GM18526 (cell line): ENCODE results near the gene CCDC183.

ENCODE experiments used
- POLR2A ChIP-seq: IDR thresholded peaks from 3 replicates; pipeline ENCODE4 v1.6.1; 2011; ENCODE audit not compliant: insufficient read length; ENCODE audit errors: extremely low read depth

The CCDC183 gene

GRCh38 chr9:136851941-136852663 is 56.0 kb downstream of the CCDC183 start, which contains the start of gene MAMDC4:
TSS of gene MAMDC4 (plus strand) at chr9:136852346. CDS start at chr9:136852417, 71 bp downstream.
- no peak for TF ChIP-seq POLR2A

GRCh38 chr9:136852664-136853595 is 56.8 kb downstream of the CCDC183 start:
- no peak for TF ChIP-seq POLR2A

- no peak for TF ChIP-seq POLR2A
Observed at GRCh38 chr9:136853596-136854112, 57.5 kb downstream of the CCDC183 start.

- no peak for TF ChIP-seq POLR2A
Observed at GRCh38 chr9:136854113-136854841, 58.1 kb downstream of the CCDC183 start.

- TF ChIP-seq POLR2A = no peak
Observed at GRCh38 chr9:136854842-136855460, 58.8 kb downstream of the CCDC183 start.

GRCh38 chr9:136855461-136856078 is 59.4 kb downstream of the CCDC183 start:
- TF ChIP-seq POLR2A = no peak

GRCh38 chr9:136856079-136856476 is 59.9 kb downstream of the CCDC183 start:
- no peak for TF ChIP-seq POLR2A

GRCh38 chr9:136856541-136857141 is 60.5 kb downstream of the CCDC183 start:
- TF ChIP-seq POLR2A = no peak

GRCh38 chr9:136857166-136857565 is 61.0 kb downstream of the CCDC183 start:
- no peak for TF ChIP-seq POLR2A
